C4-2B (cell line): ENCODE data around the gene SLC25A12.

ENCODE experiments used
- ZFX ChIP-seq: fragments of 450-650 bp; IDR thresholded peaks from 2 replicates; pipeline ENCODE4 v1.6.1; 2017
- TF ChIP-seq, protein P1 (sequence below): fragments of 450-650 bp; conservative IDR thresholded peaks from 2 replicates; pipeline ENCODE4 v1.5.1; 2017; ENCODE audit warnings: mild to moderate bottlenecking

DNA sequence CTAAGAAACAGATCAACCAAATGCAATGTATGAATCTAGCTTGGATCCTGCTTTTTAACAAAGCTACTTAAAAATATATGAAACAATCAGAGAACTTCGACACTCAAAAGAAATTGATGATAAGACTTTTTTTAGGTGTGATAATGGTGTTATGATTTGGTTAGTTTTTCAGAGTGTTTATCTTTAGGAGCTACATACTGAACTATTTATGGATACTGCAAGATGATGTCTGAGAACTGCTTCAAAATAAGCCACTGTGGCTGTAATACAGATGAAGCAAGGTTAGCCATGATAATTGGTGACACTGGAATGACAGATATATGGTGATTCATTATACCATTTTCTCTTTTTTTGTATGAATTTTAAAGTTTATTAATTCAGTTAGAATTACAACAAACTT is 14.2 kb downstream of the SLC25A12 start:
- TF ChIP-seq, protein P1, sequence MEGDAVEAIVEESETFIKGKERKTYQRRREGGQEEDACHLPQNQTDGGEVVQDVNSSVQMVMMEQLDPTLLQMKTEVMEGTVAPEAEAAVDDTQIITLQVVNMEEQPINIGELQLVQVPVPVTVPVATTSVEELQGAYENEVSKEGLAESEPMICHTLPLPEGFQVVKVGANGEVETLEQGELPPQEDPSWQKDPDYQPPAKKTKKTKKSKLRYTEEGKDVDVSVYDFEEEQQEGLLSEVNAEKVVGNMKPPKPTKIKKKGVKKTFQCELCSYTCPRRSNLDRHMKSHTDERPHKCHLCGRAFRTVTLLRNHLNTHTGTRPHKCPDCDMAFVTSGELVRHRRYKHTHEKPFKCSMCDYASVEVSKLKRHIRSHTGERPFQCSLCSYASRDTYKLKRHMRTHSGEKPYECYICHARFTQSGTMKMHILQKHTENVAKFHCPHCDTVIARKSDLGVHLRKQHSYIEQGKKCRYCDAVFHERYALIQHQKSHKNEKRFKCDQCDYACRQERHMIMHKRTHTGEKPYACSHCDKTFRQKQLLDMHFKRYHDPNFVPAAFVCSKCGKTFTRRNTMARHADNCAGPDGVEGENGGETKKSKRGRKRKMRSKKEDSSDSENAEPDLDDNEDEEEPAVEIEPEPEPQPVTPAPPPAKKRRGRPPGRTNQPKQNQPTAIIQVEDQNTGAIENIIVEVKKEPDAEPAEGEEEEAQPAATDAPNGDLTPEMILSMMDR = no peak
- TF ChIP-seq ZFX = no peak
